ENCODE data around the gene DCP1A. TPM values are rescaled to one million over a fixed set of nuclear protein-coding genes. Genes with fewer than 3 reads are reported as not detected.

Gene DCP1A
- total and polyA plus RNA-seq, 2 of the 13 experiments (the other 11 are each of a cell fraction or from before 2014, with no cell fraction given): 14.2 to 41.2 TPM

GRCh38 chr3:53286727-53287126, 60.6 kb downstream of the DCP1A start:
- no peaks in the 10 kb centered on the region for H4K20me1 ChIP-seq (ENCODE audit: insufficient read depth, low read length)
- no peak overlapping the region for H2AFZ ChIP-seq (ENCODE audit: low read length)
- H3K9ac ChIP-seq (ENCODE audit: insufficient read depth, low read depth, low read length): no peak overlapping the region
- no peaks in the 10 kb centered on the region for H3K27me3 ChIP-seq (ENCODE audit: control insufficient read depth in 1 of 2, insufficient read depth in 2 of 2, low read length in 2 of 2)
- FAIRE-seq: no peak
- H3K4me3 ChIP-seq (replicated peaks in 1 of 3; ENCODE audit: insufficient read depth in 1 of 3, low read depth in 2 of 3, low read length in 3 of 3): no peak overlapping the region
- ATAC-seq: no peak
- intact Hi-C loops (cut with micrococcal nuclease; ENCODE audit: unreplicated experiment) (no loop called here), in situ Hi-C loops (cut with HindIII; ENCODE audit: extremely low pct_ligation_motif_present, low pct_unique_long_range_greater_than_20kb) (no loop called here)
- no peak overlapping the region for H3K4me2 ChIP-seq (ENCODE audit: low read depth, low read length)
- no peaks in the 10 kb centered on the region for H3K79me2 ChIP-seq (ENCODE audit: insufficient read depth, low read length)
- CTCF ChIA-PET (ENCODE audit: low intra/inter-chr PET ratio, low total read pairs): no interaction called here
- BruUV-seq (replicated peaks): no TSS peak
- H3K27ac ChIP-seq (ENCODE audit: extremely low read length, insufficient read depth, low read length): no peak overlapping the region
- POLR2A ChIA-PET: no interaction called here
- no peak for DNase-seq (ENCODE audit: low spot score)
- no peaks in the 10 kb centered on the region for H3K9me3 ChIP-seq (ENCODE audit: low read length)
- no peaks in the 10 kb centered on the region for H3K4me1 ChIP-seq (ENCODE audit: insufficient read depth, low read length)
- H3K36me3 ChIP-seq (replicated peaks in 1 of 2; ENCODE audit: control insufficient read depth in 1 of 2, insufficient read depth in 2 of 2, low read length in 2 of 2): peaks cover 10 to 58% of the 10 kb centered on the region in 2 experiments
- WGBS (ENCODE audit: low lambda C conversion rate): 100% methylated on average over 1 of the region's 1 CpG
- TF ChIP-seq NPAS2 (CRISPR knock-in tag; IDR thresholded peaks at IDR 0.05; ENCODE audit: borderline replicate concordance) (no peak), SOX13 (IDR thresholded peaks at IDR 0.05) (no peak), SOX13 (CRISPR knock-in tag; conservative IDR thresholded peaks at IDR 0.05 in 1 of 2, IDR thresholded peaks at IDR 0.05 in 1 of 2) (no peak), UBTF (CRISPR knock-in tag; IDR thresholded peaks at IDR 0.05) (no peak), ZNF503 (CRISPR knock-in tag; IDR thresholded peaks at IDR 0.05) (no peak), TOPORS (CRISPR knock-in tag; IDR thresholded peaks at IDR 0.05) (no peak), ATF1 (CRISPR knock-in tag; IDR thresholded peaks at IDR 0.05) (no peak), ETV6 (CRISPR knock-in tag; conservative IDR thresholded peaks at IDR 0.05) (no peak), ZNF263 (CRISPR knock-in tag; IDR thresholded peaks at IDR 0.05) (no peak), ZNF569 (CRISPR knock-in tag; IDR thresholded peaks at IDR 0.05; ENCODE audit: borderline replicate concordance) (no peak), ZNF33B (CRISPR knock-in tag; IDR thresholded peaks at IDR 0.05) (no peak), ZNF441 (CRISPR knock-in tag; IDR thresholded peaks at IDR 0.05; ENCODE audit: borderline replicate concordance) (no peak), ISX (CRISPR knock-in tag; conservative IDR thresholded peaks at IDR 0.05) (no peak), NONO (IDR thresholded peaks at IDR 0.05) (no peak), NONO (CRISPR knock-in tag; conservative IDR thresholded peaks at IDR 0.05) (no peak), NFE2L2 (IDR thresholded peaks at IDR 0.05; ENCODE audit: low read length) (no peak)
- TF ChIP-seq, protein P1, sequence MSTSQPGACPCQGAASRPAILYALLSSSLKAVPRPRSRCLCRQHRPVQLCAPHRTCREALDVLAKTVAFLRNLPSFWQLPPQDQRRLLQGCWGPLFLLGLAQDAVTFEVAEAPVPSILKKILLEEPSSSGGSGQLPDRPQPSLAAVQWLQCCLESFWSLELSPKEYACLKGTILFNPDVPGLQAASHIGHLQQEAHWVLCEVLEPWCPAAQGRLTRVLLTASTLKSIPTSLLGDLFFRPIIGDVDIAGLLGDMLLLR (CRISPR knock-in tag; IDR thresholded peaks at IDR 0.05): no peak
- TF ChIP-seq, protein P2, sequence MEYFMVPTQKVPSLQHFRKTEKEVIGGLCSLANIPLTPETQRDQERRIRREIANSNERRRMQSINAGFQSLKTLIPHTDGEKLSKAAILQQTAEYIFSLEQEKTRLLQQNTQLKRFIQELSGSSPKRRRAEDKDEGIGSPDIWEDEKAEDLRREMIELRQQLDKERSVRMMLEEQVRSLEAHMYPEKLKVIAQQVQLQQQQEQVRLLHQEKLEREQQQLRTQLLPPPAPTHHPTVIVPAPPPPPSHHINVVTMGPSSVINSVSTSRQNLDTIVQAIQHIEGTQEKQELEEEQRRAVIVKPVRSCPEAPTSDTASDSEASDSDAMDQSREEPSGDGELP (IDR thresholded peaks at IDR 0.05; ENCODE audit: borderline replicate concordance, low read depth): no peak
- TF ChIP-seq, protein P3, sequence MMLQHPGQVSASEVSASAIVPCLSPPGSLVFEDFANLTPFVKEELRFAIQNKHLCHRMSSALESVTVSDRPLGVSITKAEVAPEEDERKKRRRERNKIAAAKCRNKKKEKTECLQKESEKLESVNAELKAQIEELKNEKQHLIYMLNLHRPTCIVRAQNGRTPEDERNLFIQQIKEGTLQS (CRISPR knock-in tag; IDR thresholded peaks at IDR 0.05): no peak
- TF ChIP-seq, protein P4, sequence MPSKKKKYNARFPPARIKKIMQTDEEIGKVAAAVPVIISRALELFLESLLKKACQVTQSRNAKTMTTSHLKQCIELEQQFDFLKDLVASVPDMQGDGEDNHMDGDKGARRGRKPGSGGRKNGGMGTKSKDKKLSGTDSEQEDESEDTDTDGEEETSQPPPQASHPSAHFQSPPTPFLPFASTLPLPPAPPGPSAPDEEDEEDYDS (CRISPR knock-in tag; IDR thresholded peaks at IDR 0.05): no peak
